GM15510 (cell line): Measurements from ENCODE around the gene LEF1.

ENCODE experiments used
- POLR2A ChIP-seq: IDR thresholded peaks from 3 replicates; pipeline ENCODE4 v1.6.1; 2011; ENCODE audit warnings: borderline replicate concordance; ENCODE audit not compliant: insufficient read length; ENCODE audit errors: extremely low read depth

LEF1 gene

GRCh38 chr4:108003982-108004515 is 164.7 kb downstream of the LEF1 start:
- no peak for TF ChIP-seq POLR2A

- no peak for TF ChIP-seq POLR2A
Observed at GRCh38 chr4:108001540-108002135, 167.1 kb downstream of the LEF1 start.

- TF ChIP-seq POLR2A: no peak
Observed at GRCh38 chr4:107999932-108000539, 168.7 kb downstream of the LEF1 start.

- TF ChIP-seq POLR2A: no peak
Observed at GRCh38 chr4:107997794-107998193, 170.9 kb downstream of the LEF1 start.
